Choroid plexus epithelial cell (primary cell): Measurements from ENCODE around the gene DAB1.
A peak's percentile ranks its signal among the peaks of the same experiment; 100 is the strongest.

ENCODE experiments used
- DNase-seq: peaks from one replicate; pipeline ENCODE4 v3.0.0-alpha.2; 2010; ENCODE audit warnings: low read depth
- H3K4me3 ChIP-seq: 2 replicates; pipeline ENCODE4 v1.5.1; 2011; ENCODE audit warnings: low read depth, mild to moderate bottlenecking, control low read depth, low read length, moderate library complexity
- CTCF ChIP-seq: conservative IDR thresholded peaks from 2 replicates; pipeline ENCODE4 v1.5.1; 2011; ENCODE audit warnings: low read depth, mild to moderate bottlenecking, control low read depth, inconsistent platforms, low read length, moderate library complexity

DAB1 gene

GRCh38 chr1:57418971-57419370 is 4.9 kb downstream of the DAB1 start:
- H3K4me3 ChIP-seq: no peak overlapping the region
- DNase-seq: no peak
- no peak for TF ChIP-seq CTCF

DNA sequence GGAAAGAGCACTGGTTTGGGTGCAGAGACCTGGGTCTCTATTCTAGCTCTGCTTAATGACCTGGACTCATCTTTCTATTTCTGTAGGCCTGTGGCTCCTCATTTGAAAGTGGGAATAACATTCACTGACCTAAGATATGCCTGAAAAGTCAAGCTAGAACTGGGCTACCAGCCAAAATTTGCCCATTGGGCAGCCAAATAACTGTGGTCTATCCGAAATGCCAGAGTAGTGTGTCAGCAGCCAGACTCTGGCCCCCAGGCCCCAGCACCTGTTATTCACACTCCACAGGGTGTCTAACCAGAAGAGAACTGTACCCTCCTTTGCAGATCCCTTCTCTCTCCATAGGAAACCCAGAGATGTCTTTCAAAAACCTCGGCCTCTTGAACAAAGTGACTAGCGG is 12.6 kb downstream of the DAB1 start:
- peak; percentile 33 for DNase-seq
- H3K4me3 ChIP-seq: no peak overlapping the region
- no peak for TF ChIP-seq CTCF

GRCh38 chr1:57410508-57410907 is 13.4 kb downstream of the DAB1 start:
- TF ChIP-seq CTCF: no peak
- DNase-seq: no peak
- H3K4me3 ChIP-seq: no peak overlapping the region

- TF ChIP-seq CTCF: no peak
- DNase-seq: no peak
These were observed 15.9 kb downstream of the DAB1 start for GRCh38 chr1:57407928-57408327.

GRCh38 chr1:57406428-57406970 is 17.4 kb downstream of the DAB1 start:
- H3K4me3 ChIP-seq: no peak overlapping the region
- TF ChIP-seq CTCF: no peak

More at GRCh38 chr1:57407928-57408327, 15.9 kb downstream of the DAB1 start:
- no peak overlapping the region for H3K4me3 ChIP-seq

GRCh38 chr1:57404884-57405283 is 19.0 kb downstream of the DAB1 start:
- no peak for DNase-seq
- TF ChIP-seq CTCF: no peak
- H3K4me3 ChIP-seq: no peak overlapping the region

More at GRCh38 chr1:57406428-57406970, 17.4 kb downstream of the DAB1 start:
- no peak for DNase-seq

GRCh38 chr1:57403201-57403600 is 20.7 kb downstream of the DAB1 start:
- H3K4me3 ChIP-seq: no peak overlapping the region
- no peak for TF ChIP-seq CTCF
- DNase-seq: no peak
